GM21717 (cell line): ENCODE measurements around the gene PPP1R9B.

ENCODE experiments used
- ATAC-seq: cut with Tn5 transposase; IDR thresholded peaks from one replicate; pipeline ENCODE4 v1.9.1; 2021; ENCODE audit warnings: mild to moderate bottlenecking, moderate library complexity; ENCODE audit not compliant: unreplicated experiment

Gene PPP1R9B

DNA sequence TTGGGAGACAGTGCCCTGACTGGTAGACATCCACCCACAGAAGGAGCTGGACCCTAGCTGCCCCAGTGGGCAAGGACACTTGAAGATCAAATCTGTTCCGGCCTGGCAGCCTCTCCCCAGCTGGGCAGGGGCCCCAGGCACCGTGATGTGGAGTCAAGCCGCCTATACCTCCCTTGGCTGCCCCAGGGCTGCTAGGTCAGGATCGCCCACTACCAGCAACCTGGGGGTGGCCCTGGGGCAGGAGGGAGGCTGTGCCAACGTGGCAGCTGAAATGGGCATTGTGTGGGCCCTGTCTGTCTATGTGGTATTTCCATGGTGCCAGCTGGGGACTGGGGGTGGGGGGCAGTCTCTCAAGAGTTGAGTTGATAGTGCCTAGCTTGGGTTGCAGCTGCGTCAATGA, 54.4 kb downstream of the PPP1R9B start:
- no peak for ATAC-seq

- no peak for ATAC-seq
Measured at GRCh38 chr17:50095626-50096037, 54.8 kb downstream of the PPP1R9B start.

GRCh38 chr17:50094753-50095619, 55.5 kb downstream of the PPP1R9B start, which contains the start of gene PDK2:
Gene PDK2 (plus strand): TSS chr17:50095351. CDS start chr17:50095436, 85 bp downstream.
- ATAC-seq: peak; percentile 82

DNA sequence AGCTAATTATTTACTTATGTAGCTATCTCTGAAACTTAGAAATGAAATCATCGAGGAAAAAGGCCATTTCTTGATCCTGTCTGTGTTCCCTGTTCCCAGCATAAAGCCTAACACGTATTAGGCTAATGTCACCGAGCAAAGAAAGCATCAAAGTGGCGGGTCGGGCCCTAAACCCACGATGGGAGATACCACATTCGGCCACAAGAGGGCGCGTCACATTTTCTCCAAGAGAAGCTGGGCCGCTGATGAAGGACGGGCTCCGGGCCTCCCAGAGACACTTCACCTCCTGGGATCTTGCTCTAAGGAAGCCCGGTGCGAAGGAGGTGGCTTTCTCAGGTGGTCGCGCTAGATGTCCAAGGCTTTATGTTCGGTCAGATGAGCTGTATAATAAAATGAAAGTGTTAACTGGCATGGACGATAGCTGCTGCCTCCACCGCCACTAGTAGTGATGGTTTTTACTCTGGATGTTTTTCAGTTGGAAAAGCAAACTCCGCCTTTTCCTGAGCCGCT, 56.2 kb downstream of the PPP1R9B start:
- ATAC-seq: no peak

DNA sequence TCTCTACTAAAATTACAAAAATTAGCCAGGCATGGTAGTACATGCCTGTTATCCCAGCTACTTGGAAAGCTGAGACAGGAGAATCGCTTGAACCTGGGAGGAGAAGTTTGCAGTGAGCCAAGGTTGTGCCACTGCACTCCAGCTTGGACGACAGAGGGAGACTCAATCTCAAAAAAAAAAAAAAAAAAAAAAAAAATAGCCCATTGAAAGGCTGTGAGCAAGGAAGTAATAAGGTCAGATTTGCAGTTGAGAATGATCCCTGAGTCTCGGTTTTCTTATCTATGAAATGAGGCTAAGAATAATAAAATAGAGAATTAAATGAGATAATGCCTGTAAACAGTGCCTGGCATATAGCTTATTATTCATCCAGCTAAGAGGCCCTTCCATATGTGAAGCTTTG, 56.7 kb downstream of the PPP1R9B start:
- ATAC-seq: no peak

GRCh38 chr17:50093246-50093645, 57.2 kb downstream of the PPP1R9B start:
- ATAC-seq: no peak

- no peak for ATAC-seq
Measured at GRCh38 chr17:50091918-50092285, 58.6 kb downstream of the PPP1R9B start.

DNA sequence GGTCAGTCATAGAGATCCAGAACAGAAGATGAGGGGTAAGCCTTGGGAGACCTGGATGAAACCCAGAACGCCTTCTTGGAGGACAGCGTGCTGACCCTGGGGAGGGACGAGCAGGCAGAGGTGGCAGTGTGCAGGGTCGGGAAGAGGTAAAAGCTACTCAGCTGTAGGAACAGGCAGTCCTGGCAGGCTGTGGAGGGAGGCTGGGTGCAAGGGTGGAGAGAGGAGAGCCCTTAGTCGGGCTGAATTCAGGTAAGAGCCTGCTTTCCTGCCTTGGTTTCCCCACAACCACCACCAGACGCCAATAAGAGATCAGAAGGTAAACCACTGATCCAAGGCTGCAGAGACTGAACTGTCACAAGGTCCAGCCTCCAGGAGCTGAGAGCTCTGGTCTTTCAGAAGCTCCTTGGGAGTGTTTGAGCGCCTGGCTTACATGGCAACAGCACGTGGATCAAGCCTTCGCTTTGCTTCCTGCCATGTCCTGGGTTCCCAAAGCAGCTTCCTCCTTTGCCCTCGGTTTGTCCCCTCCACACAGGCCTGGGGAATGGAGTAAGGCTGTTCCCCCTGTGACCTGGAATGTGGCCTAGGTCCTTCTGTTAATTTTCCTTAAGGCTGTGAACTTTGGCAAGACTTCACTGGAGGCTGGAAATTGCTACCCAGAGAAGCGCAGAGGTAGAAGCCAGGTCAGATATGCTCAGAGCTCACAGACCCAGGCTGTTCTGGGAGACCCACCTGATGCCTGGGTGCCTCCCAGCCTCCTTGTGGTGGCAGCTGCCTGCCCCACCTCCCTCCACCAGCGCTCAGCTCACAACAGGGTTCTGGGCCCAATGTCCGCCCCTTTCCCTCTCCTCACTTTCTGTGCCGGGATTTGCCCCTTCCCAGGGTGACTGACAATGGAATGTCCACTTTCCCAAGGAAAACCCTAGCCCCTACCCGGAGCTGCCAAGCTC, 59.2 kb downstream of the PPP1R9B start:
- no peak for ATAC-seq

DNA sequence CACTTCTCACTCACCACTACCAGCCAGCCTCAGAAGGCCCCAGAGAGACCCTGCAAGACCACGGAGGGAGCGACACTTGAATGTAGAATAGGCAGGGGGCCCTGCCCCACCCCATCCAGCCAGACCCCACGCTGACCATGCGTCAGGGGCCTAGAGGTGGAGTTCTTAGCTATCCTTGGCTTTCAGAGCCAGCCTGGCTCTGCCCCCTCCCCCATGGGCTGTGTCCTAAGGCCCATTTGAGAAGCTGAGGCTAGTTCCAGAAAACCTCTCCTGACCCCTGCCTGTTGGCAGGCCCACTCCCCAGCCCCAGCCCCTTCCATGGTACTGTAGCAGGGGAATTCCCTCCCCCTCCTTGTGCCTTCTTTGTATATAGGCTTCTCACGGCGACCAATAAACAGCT, 60.4 kb downstream of the PPP1R9B start:
- no peak for ATAC-seq

GRCh38 chr17:50088952-50089825, 61.3 kb downstream of the PPP1R9B start:
- no peak for ATAC-seq

DNA sequence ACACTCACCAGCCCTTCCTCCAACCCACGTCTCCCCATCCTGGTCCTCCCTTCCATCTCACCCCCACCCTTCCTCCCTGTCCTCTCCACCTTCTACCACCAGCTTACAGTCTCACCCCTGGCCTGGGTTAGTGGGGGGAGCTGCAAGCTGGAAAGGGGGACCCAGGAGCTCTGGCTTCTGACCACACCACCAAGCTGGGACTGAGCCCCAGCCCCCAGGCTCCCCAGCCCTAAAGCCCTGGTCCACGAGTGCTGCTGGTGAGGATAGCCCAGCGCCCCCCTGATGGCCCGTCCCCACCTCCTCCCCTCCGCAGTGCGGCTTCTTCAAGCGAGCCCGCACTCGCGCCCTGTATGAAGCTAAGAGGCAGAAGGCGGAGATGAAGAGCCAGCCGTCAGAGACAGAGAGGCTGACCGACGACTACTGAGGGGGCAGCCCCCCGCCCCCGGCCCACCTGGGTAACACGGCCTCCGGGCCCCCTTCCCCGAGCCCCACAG, 62.5 kb downstream of the PPP1R9B start:
- ATAC-seq: no peak

- no peak for ATAC-seq
Measured at GRCh38 chr17:50087246-50087911, 63.1 kb downstream of the PPP1R9B start.
